Measurements from ENCODE around the gene MTMR3. TPM values are rescaled to one million over a fixed set of nuclear protein-coding genes. Genes with fewer than 3 reads are reported as not detected.

MTMR3 gene
- total RNA-seq, 4 donors from 2014 or later = 33.5 to 46.5 (median 40.8) TPM

DNA sequence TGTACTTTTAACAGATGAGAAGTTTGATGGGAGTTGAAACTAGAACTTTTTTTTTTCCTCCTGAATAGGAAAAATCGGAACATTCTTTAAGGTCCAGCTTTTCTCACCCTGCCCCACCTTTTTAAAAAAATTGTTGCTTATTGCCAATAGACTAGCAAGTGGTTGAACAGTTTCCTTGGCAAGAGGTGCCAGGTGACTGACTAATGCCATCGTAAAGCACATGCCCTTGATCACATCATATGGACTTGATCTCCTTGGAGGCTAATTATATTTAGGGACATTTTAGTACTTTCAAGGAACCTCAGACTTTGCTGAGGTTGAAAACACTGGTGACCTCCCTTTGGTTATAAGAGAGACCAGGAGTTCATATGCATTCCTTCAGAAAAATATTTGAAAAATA is 57.6 kb downstream of the MTMR3 start:
- H3K9me3 ChIP-seq = no peaks in the 10 kb centered on the region
- no peak overlapping the region for H3K4me3 ChIP-seq
- TF ChIP-seq POLR2A (IDR thresholded peaks at IDR 0.05; ENCODE audit: low read depth) = no peak
- no peak for TF ChIP-seq EP300 (IDR thresholded peaks at IDR 0.05)
- TF ChIP-seq, protein P1, sequence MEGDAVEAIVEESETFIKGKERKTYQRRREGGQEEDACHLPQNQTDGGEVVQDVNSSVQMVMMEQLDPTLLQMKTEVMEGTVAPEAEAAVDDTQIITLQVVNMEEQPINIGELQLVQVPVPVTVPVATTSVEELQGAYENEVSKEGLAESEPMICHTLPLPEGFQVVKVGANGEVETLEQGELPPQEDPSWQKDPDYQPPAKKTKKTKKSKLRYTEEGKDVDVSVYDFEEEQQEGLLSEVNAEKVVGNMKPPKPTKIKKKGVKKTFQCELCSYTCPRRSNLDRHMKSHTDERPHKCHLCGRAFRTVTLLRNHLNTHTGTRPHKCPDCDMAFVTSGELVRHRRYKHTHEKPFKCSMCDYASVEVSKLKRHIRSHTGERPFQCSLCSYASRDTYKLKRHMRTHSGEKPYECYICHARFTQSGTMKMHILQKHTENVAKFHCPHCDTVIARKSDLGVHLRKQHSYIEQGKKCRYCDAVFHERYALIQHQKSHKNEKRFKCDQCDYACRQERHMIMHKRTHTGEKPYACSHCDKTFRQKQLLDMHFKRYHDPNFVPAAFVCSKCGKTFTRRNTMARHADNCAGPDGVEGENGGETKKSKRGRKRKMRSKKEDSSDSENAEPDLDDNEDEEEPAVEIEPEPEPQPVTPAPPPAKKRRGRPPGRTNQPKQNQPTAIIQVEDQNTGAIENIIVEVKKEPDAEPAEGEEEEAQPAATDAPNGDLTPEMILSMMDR (IDR thresholded peaks at IDR 0.05) = no peak
- intact Hi-C loops (cut with DNase I) = no loop called here
- 97% methylated on average over 2 of the region's 2 CpGs for WGBS
- H3K36me3 ChIP-seq = no peaks in the 10 kb centered on the region
- H3K27me3 ChIP-seq = no peaks in the 10 kb centered on the region
- peaks cover 12 to 41% (median 29%) of the 10 kb centered on the region in 4 donors for H3K4me1 ChIP-seq
- no peak overlapping the region for H3K27ac ChIP-seq (replicated peaks in 1 of 4)
- no peak for DNase-seq (ENCODE audit: extremely low spot score)

DNA sequence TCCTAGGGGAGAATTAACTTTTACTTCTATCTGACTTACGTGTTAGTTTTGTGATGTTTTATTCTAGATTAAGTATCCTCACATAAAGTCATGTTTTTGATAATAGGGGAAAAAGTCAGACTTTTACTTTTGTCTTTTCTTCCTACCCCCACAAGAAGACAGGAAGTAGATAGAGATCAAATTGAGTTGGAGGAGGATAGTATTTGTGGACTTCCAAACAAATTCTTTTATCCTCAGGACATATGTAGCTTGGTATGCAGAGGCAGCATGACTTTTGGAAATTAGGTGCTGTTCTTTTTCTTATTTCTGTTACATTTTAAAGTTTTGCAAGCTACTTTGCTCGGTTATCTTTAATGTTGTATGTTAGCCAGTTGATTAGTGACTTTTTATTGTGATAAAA is 61.4 kb downstream of the MTMR3 start:
- Histone ChIP-seq H3K27ac (replicated peaks in 1 of 4) (no peak overlapping the region), H3K4me3 (no peak overlapping the region), H3K36me3 (no peaks in the 10 kb centered on the region), H3K27me3 (no peaks in the 10 kb centered on the region), H3K9me3 (no peaks in the 10 kb centered on the region), H3K4me1 (peaks cover 32 to 52% (median 51%) of the 10 kb centered on the region in 4 donors)
- WGBS = 81% methylated on average over 2 of the region's 2 CpGs
- intact Hi-C loops (cut with DNase I) = no loop called here
- no peak for DNase-seq (ENCODE audit: extremely low spot score)
- TF ChIP-seq EP300 (IDR thresholded peaks at IDR 0.05) (no peak), POLR2A (IDR thresholded peaks at IDR 0.05; ENCODE audit: low read depth) (no peak), POLR2AphosphoS5 (IDR thresholded peaks at IDR 0.05) (no peak)
- TF ChIP-seq, protein P1 (IDR thresholded peaks at IDR 0.05) = no peak

GRCh38 chr22:29945435-29945834 is 62.5 kb downstream of the MTMR3 start:
- Histone ChIP-seq H3K27me3 (no peaks in the 10 kb centered on the region), H3K4me1 (peaks cover 39 to 62% (median 61%) of the 10 kb centered on the region in 4 donors), H3K27ac (replicated peaks in 1 of 4) (no peak overlapping the region), H3K4me3 (no peak overlapping the region), H3K9me3 (no peaks in the 10 kb centered on the region), H3K36me3 (no peaks in the 10 kb centered on the region)
- intact Hi-C loops (cut with DNase I) = no loop called here
- no peak for DNase-seq (ENCODE audit: extremely low spot score)
- TF ChIP-seq POLR2A (IDR thresholded peaks at IDR 0.05; ENCODE audit: low read depth) (no peak), POLR2AphosphoS5 (IDR thresholded peaks at IDR 0.05) (no peak), EP300 (IDR thresholded peaks at IDR 0.05) (no peak)
- TF ChIP-seq, protein P1 (IDR thresholded peaks at IDR 0.05) = no peak
- 74% methylated on average over 3 of the region's 3 CpGs for WGBS

GRCh38 chr22:29946220-29946619 is 63.2 kb downstream of the MTMR3 start:
- intact Hi-C loops (cut with DNase I) = no loop called here
- 81% methylated on average over 2 of the region's 2 CpGs for WGBS

More at GRCh38 chr22:29946220-29946619, 63.2 kb downstream of the MTMR3 start:
- no peak overlapping the region for H3K27ac ChIP-seq (replicated peaks in 1 of 4)
- H3K36me3 ChIP-seq = no peaks in the 10 kb centered on the region
- no peaks in the 10 kb centered on the region for H3K27me3 ChIP-seq
- TF ChIP-seq POLR2AphosphoS5 (IDR thresholded peaks at IDR 0.05) = no peak
- TF ChIP-seq, protein P1 (IDR thresholded peaks at IDR 0.05) = no peak
- TF ChIP-seq POLR2A (IDR thresholded peaks at IDR 0.05; ENCODE audit: low read depth) = no peak
- TF ChIP-seq EP300 (IDR thresholded peaks at IDR 0.05) = no peak
- no peaks in the 10 kb centered on the region for H3K9me3 ChIP-seq
- DNase-seq (ENCODE audit: extremely low spot score) = no peak
- H3K4me1 ChIP-seq = peaks cover 39 to 69% (median 66%) of the 10 kb centered on the region in 4 donors
- no peak overlapping the region for H3K4me3 ChIP-seq

All from esophagus muscularis mucosa (tissue), 4 donors.